Peyer's patch (tissue), 4 donors: ENCODE data around the gene MROH9. TPM values are rescaled to one million over a fixed set of nuclear protein-coding genes. Genes with fewer than 3 reads are reported as not detected.
"Not testable (repeated sequence)": the region's sequence is repeated elsewhere in the genome, so short reads cannot be mapped to it uniquely, and the experiment has no call there.

Experiments
- DNase-seq, 3 donors: peaks; one replicate each; pipeline ENCODE4 v3.0.0-alpha.2; 2017 to 2019
- H3K27ac ChIP-seq, 4 donors: fragments of 200-600 bp; sonication (generic); one replicate each; pipeline ENCODE4 v1.5.1; 2016 to 2019
- H3K27me3 ChIP-seq, 2 donors: fragments of 200-600 bp; sonication (generic); one replicate each; pipeline ENCODE4 v1.5.1; 2019
- H3K36me3 ChIP-seq, 3 donors: fragments of 200-600 bp; sonication (generic); one replicate each; pipeline ENCODE4 v1.5.1; 2016 to 2019
- H3K4me1 ChIP-seq, 4 donors: fragments of 200-600 bp; sonication (generic); one replicate each; pipeline ENCODE4 v1.5.1; 2016 to 2019
- H3K4me3 ChIP-seq, 4 donors: fragments of 200-600 bp; sonication (generic); 1 replicate in 3 of 4; 2 replicates in 1 of 4; pipeline ENCODE4 v1.5.1; 2016 to 2019; ENCODE audit warnings: mild to moderate bottlenecking in 1 of 4
- H3K9me3 ChIP-seq, 4 donors: fragments of 200-600 bp; sonication (generic); one replicate each; pipeline ENCODE4 v1.5.1; 2016 to 2019; ENCODE audit warnings: mild to moderate bottlenecking in 1 of 4
- CTCF ChIP-seq, 6 experiments: fragments of 450-650 bp in 4 of 6; fragments of 200-600 bp in 2 of 6; sonication (generic) in 1 of 6; IDR thresholded peaks; one replicate each; pipeline ENCODE4 v1.5.1; 2017 to 2019; ENCODE audit warnings: antibody characterized with exemption in 6 of 6, mild to moderate bottlenecking in 3 of 6, moderate library complexity in 1 of 6
- POLR2A ChIP-seq, 2 donors: fragments of 450-650 bp; IDR thresholded peaks; one replicate each; pipeline ENCODE4 v1.5.1; 2017; ENCODE audit warnings: antibody characterized with exemption in 2 of 2, mild to moderate bottlenecking in 2 of 2, moderate library complexity in 2 of 2
- total RNA-seq, 4 donors: library from RNA; depleted of rRNA; stranded (reverse); fragments of >200 nt; gene quantifications; one replicate each; pipeline ENCODE4 v1.1.0, GENCODE V29; 2016

Gene MROH9
- total RNA-seq, 4 donors from 2014 or later: not detected

GRCh38 chr1:170893655-170894297 is 41.6 kb upstream of the MROH9 start:
- Histone ChIP-seq H3K36me3 (no peaks in the 10 kb centered on the region), H3K27ac (no peak overlapping the region), H3K9me3 (no peaks in the 10 kb centered on the region), H3K27me3 (no peaks in the 10 kb centered on the region), H3K4me1 (no peaks in the 10 kb centered on the region), H3K4me3 (no peak overlapping the region)
- DNase-seq: no peak
- TF ChIP-seq POLR2A (IDR thresholded peaks at IDR 0.05) (no peak), CTCF (IDR thresholded peaks at IDR 0.05) (no peak)

GRCh38 chr1:170903961-170904360 is 31.4 kb upstream of the MROH9 start:
- Histone ChIP-seq H3K4me3 (no peak overlapping the region), H3K4me1 (no peaks in the 10 kb centered on the region), H3K9me3 (no peaks in the 10 kb centered on the region), H3K27me3 (no peaks in the 10 kb centered on the region), H3K27ac (no peak overlapping the region), H3K36me3 (no peaks in the 10 kb centered on the region)
- no peak for DNase-seq
- no peak for TF ChIP-seq POLR2A (IDR thresholded peaks at IDR 0.05)
- TF ChIP-seq CTCF (IDR thresholded peaks at IDR 0.05): no peak

GRCh38 chr1:170908942-170909341 is 26.4 kb upstream of the MROH9 start:
- no peak for DNase-seq
- Histone ChIP-seq H3K4me3 (no peak overlapping the region), H3K9me3 (no peaks in the 10 kb centered on the region), H3K4me1 (no peaks in the 10 kb centered on the region), H3K27me3 (no peaks in the 10 kb centered on the region), H3K36me3 (no peaks in the 10 kb centered on the region), H3K27ac (no peak overlapping the region)
- no peak for TF ChIP-seq POLR2A (IDR thresholded peaks at IDR 0.05)
- no peak for TF ChIP-seq CTCF (IDR thresholded peaks at IDR 0.05)

- Histone ChIP-seq H3K27ac (no peak overlapping the region), H3K4me3 (no peak overlapping the region), H3K9me3 (no peaks in the 10 kb centered on the region), H3K36me3 (no peaks in the 10 kb centered on the region), H3K4me1 (no peaks in the 10 kb centered on the region), H3K27me3 (no peaks in the 10 kb centered on the region)
- DNase-seq: no peak
- no peak for TF ChIP-seq POLR2A (IDR thresholded peaks at IDR 0.05)
- no peak for TF ChIP-seq CTCF (IDR thresholded peaks at IDR 0.05)
These were observed 25.1 kb upstream of the MROH9 start for GRCh38 chr1:170910273-170910672.

- TF ChIP-seq POLR2A (IDR thresholded peaks at IDR 0.05): no peak
- no peak for TF ChIP-seq CTCF (IDR thresholded peaks at IDR 0.05)
These were observed 18.0 kb upstream of the MROH9 start for GRCh38 chr1:170917373-170917772.

GRCh38 chr1:170924656-170925055 is 10.7 kb upstream of the MROH9 start:
- not testable (repeated sequence) for H3K4me3 ChIP-seq, H3K27ac ChIP-seq, H3K36me3 ChIP-seq, H3K4me1 ChIP-seq, DNase-seq, H3K27me3 ChIP-seq
- H3K9me3 ChIP-seq: peaks cover 0 to 16% (median 3%) of the 10 kb centered on the region in 4 donors

More at GRCh38 chr1:170917373-170917772, 18.0 kb upstream of the MROH9 start:
- H3K27ac ChIP-seq: no peak overlapping the region
- no peaks in the 10 kb centered on the region for H3K27me3 ChIP-seq
- no peak overlapping the region for H3K4me3 ChIP-seq
- H3K4me1 ChIP-seq: no peaks in the 10 kb centered on the region
- DNase-seq: no peak
- H3K36me3 ChIP-seq: no peaks in the 10 kb centered on the region
- peaks cover 0 to 16% (median 3%) of the 10 kb centered on the region in 4 donors for H3K9me3 ChIP-seq
